ENCODE data around the gene PAM16. TPM values are rescaled to one million over a fixed set of nuclear protein-coding genes. Genes with fewer than 3 reads are reported as not detected.

Gene PAM16
- total RNA-seq, 3 donors from 2014 or later (not counting 1 experiment from before 2014, with no cell fraction given), result 29.4 to 42.7 (median 39.0) TPM

GRCh38 chr16:4303973-4304372, 47.1 kb downstream of the PAM16 start:
- Mint-ChIP-seq H3K4me1 (peaks cover 12 to 19% of the 10 kb centered on the region in 2 donors), H3K27me3 (ENCODE audit: low read depth in 2 of 2) (no peaks in the 10 kb centered on the region), H3K4me3 (no peak overlapping the region), H3K9me3 (no peaks in the 10 kb centered on the region), H3K36me3 (no peaks in the 10 kb centered on the region), H3K27ac (peak overlapping the region in 1 of 2 donors; percentile 36)
- no peak overlapping the region for H3K27ac ChIP-seq (ENCODE audit: low read length)
- intact Hi-C loops (cut with micrococcal nuclease), result no loop called here
- no peaks in the 10 kb centered on the region for H3K27me3 ChIP-seq (ENCODE audit: control insufficient read depth, insufficient read depth, low read length)
- H3K4me1 ChIP-seq (ENCODE audit: control insufficient read depth, insufficient read depth, low read length), result peaks cover 23% of the 10 kb centered on the region
- DNase-seq, result no peak
- ATAC-seq, result no peak
- no peaks in the 10 kb centered on the region for H3K36me3 ChIP-seq (ENCODE audit: control insufficient read depth, insufficient read depth, low read length)
- WGBS (ENCODE audit: insufficient coverage), result 98% methylated on average over 13 of the region's 13 CpGs
- H3K9me3 ChIP-seq (ENCODE audit: control insufficient read depth, insufficient read depth, low read length), result no peaks in the 10 kb centered on the region
- TF ChIP-seq, protein P1, sequence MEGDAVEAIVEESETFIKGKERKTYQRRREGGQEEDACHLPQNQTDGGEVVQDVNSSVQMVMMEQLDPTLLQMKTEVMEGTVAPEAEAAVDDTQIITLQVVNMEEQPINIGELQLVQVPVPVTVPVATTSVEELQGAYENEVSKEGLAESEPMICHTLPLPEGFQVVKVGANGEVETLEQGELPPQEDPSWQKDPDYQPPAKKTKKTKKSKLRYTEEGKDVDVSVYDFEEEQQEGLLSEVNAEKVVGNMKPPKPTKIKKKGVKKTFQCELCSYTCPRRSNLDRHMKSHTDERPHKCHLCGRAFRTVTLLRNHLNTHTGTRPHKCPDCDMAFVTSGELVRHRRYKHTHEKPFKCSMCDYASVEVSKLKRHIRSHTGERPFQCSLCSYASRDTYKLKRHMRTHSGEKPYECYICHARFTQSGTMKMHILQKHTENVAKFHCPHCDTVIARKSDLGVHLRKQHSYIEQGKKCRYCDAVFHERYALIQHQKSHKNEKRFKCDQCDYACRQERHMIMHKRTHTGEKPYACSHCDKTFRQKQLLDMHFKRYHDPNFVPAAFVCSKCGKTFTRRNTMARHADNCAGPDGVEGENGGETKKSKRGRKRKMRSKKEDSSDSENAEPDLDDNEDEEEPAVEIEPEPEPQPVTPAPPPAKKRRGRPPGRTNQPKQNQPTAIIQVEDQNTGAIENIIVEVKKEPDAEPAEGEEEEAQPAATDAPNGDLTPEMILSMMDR (IDR thresholded peaks at IDR 0.05), result no peak
- no peak overlapping the region for H3K4me3 ChIP-seq (ENCODE audit: low read length)

GRCh38 chr16:4301968-4302367, 49.2 kb downstream of the PAM16 start:
- TF ChIP-seq, protein P1 (IDR thresholded peaks at IDR 0.05), result no peak
- no peak for DNase-seq
- WGBS (ENCODE audit: insufficient coverage), result 98% methylated on average over 6 of the region's 6 CpGs

GRCh38 chr16:4301177-4301576, 49.9 kb downstream of the PAM16 start:
- 98% methylated on average over 4 of the region's 4 CpGs for WGBS (ENCODE audit: insufficient coverage)
- TF ChIP-seq, protein P1 (IDR thresholded peaks at IDR 0.05), result no peak
- Histone ChIP-seq H3K4me3 (ENCODE audit: low read length) (no peak overlapping the region), H3K27ac (ENCODE audit: low read length) (no peak overlapping the region), H3K9me3 (ENCODE audit: control insufficient read depth, insufficient read depth, low read length) (no peaks in the 10 kb centered on the region), H3K4me1 (ENCODE audit: control insufficient read depth, insufficient read depth, low read length) (peaks cover 6% of the 10 kb centered on the region), H3K36me3 (ENCODE audit: control insufficient read depth, insufficient read depth, low read length) (no peaks in the 10 kb centered on the region), H3K27me3 (ENCODE audit: control insufficient read depth, insufficient read depth, low read length) (no peaks in the 10 kb centered on the region)
- ATAC-seq (no peak), DNase-seq (no peak)
- H3K27ac Mint-ChIP-seq, result no peak overlapping the region
- no peak overlapping the region for H3K4me3 Mint-ChIP-seq
- intact Hi-C loops (cut with micrococcal nuclease), result no loop called here
- H3K9me3 Mint-ChIP-seq, result no peaks in the 10 kb centered on the region
- H3K36me3 Mint-ChIP-seq, result no peaks in the 10 kb centered on the region
- H3K4me1 Mint-ChIP-seq, result peaks cover 3 to 6% of the 10 kb centered on the region in 2 donors
- no peaks in the 10 kb centered on the region for H3K27me3 Mint-ChIP-seq (ENCODE audit: low read depth in 2 of 2)

More at GRCh38 chr16:4301968-4302367, 49.2 kb downstream of the PAM16 start:
- no peaks in the 10 kb centered on the region for H3K27me3 Mint-ChIP-seq (ENCODE audit: low read depth in 2 of 2)
- no peak overlapping the region for H3K4me3 ChIP-seq (ENCODE audit: low read length)
- H3K4me1 ChIP-seq (ENCODE audit: control insufficient read depth, insufficient read depth, low read length), result peaks cover 14% of the 10 kb centered on the region
- no peak overlapping the region for H3K27ac ChIP-seq (ENCODE audit: low read length)
- H3K36me3 ChIP-seq (ENCODE audit: control insufficient read depth, insufficient read depth, low read length), result no peaks in the 10 kb centered on the region
- no peak overlapping the region for H3K27ac Mint-ChIP-seq
- H3K36me3 Mint-ChIP-seq, result no peaks in the 10 kb centered on the region
- H3K27me3 ChIP-seq (ENCODE audit: control insufficient read depth, insufficient read depth, low read length), result no peaks in the 10 kb centered on the region
- peaks cover 8 to 14% of the 10 kb centered on the region in 2 donors for H3K4me1 Mint-ChIP-seq
- no peaks in the 10 kb centered on the region for H3K9me3 ChIP-seq (ENCODE audit: control insufficient read depth, insufficient read depth, low read length)
- intact Hi-C loops (cut with micrococcal nuclease), result no loop called here
- H3K4me3 Mint-ChIP-seq, result no peak overlapping the region
- H3K9me3 Mint-ChIP-seq, result no peaks in the 10 kb centered on the region
- ATAC-seq, result no peak
